OCI-LY7 (cell line): Measurements from ENCODE around the gene THAP7. TPM values are rescaled to one million over a fixed set of nuclear protein-coding genes. Genes with fewer than 3 reads are reported as not detected.

ENCODE experiments used
- BruUV-seq: library from RNA; stranded (reverse); fragments of 400-500 nt; replicated peaks from 2 replicates; lab custom pipeline; 2021; lab: Mats Ljungman, UMichigan
- CTCF ChIA-PET: fragments of 300-600 bp; sonication (Branson Sonifier 250); formaldehyde crosslinking; loops from one replicate; lab custom pipeline; 2022; ENCODE audit warnings: antibody characterized with exemption; ENCODE audit not compliant: unreplicated experiment; lab: Charles Lee
- POLR2A ChIA-PET: fragments of 300-600 bp; sonication (Branson Sonifier 250); formaldehyde crosslinking; loops from one replicate; lab custom pipeline; 2022; ENCODE audit warnings: antibody characterized with exemption; lab: Charles Lee
- DNase-seq: peaks from one replicate; pipeline ENCODE4 v3.0.0-alpha.2; 2015; ENCODE audit warnings: low spot score
- H2AFZ ChIP-seq: fragments of 200-600 bp; sonication (generic), shearing (Covaris generic); 2 replicates; pipeline ENCODE4 v1.6.1; 2014; ENCODE audit warnings: mild to moderate bottlenecking, antibody characterized with exemption, low read length, moderate library complexity
- H3K27ac ChIP-seq: fragments of 200-600 bp; sonication (generic); 2 replicates; pipeline ENCODE4 v1.5.1; 2014; ENCODE audit warnings: mixed run types, low read depth, mild to moderate bottlenecking, moderate library complexity, low read length, inconsistent platforms; ENCODE audit not compliant: poor library complexity, severe bottlenecking
- H3K36me3 ChIP-seq: fragments of 200-600 bp; sonication (generic); 2 replicates; pipeline ENCODE4 v1.6.1; 2014; ENCODE audit warnings: mild to moderate bottlenecking, antibody characterized with exemption, low read length, moderate library complexity, mixed read lengths; ENCODE audit not compliant: insufficient read depth
- H3K4me1 ChIP-seq: fragments of 200-600 bp; sonication (generic); 2 replicates; pipeline ENCODE4 v1.5.1; 2014; ENCODE audit warnings: mild to moderate bottlenecking, low read length; ENCODE audit not compliant: insufficient read depth, poor library complexity, severe bottlenecking
- H3K4me2 ChIP-seq: fragments of 200-600 bp; sonication (generic); 2 replicates; pipeline ENCODE4 v1.6.1; 2014; ENCODE audit warnings: mild to moderate bottlenecking, low read length
- H3K4me3 ChIP-seq: fragments of 200-600 bp; sonication (generic); 2 replicates; pipeline ENCODE4 v1.5.1; 2014; ENCODE audit warnings: mild to moderate bottlenecking, low read depth, low read length; ENCODE audit not compliant: poor library complexity, severe bottlenecking
- H3K79me2 ChIP-seq: fragments of 200-600 bp; sonication (generic); 2 replicates; pipeline ENCODE4 v1.6.1; 2016; ENCODE audit warnings: low read depth, mild to moderate bottlenecking, low read length, moderate library complexity, mixed read lengths; ENCODE audit not compliant: insufficient read depth
- H3K9me2 ChIP-seq: fragments of 200-600 bp; sonication (generic); 2 replicates; pipeline ENCODE4 v1.6.1; 2016; ENCODE audit warnings: mild to moderate bottlenecking, low read length, mixed read lengths; ENCODE audit not compliant: insufficient read depth
- H3K9me3 ChIP-seq: fragments of 200-600 bp; sonication (generic); 2 replicates; pipeline ENCODE4 v1.6.1; 2014; ENCODE audit warnings: mild to moderate bottlenecking, mixed run types, low read length, mixed read lengths
- H4K20me1 ChIP-seq: fragments of 200-600 bp; sonication (generic); 2 replicates; pipeline ENCODE4 v1.6.1; 2014; ENCODE audit warnings: mild to moderate bottlenecking, antibody characterized with exemption, low read length, moderate library complexity, mixed read lengths; ENCODE audit not compliant: insufficient read depth
- EZH2phosphoT487 ChIP-seq: fragments of 200-600 bp; sonication (generic); IDR thresholded peaks from 2 replicates; pipeline ENCODE4 v1.6.1; 2018; ENCODE audit warnings: low read depth, borderline replicate concordance, mild to moderate bottlenecking, mixed run types, antibody characterized with exemption, low read length, moderate library complexity, mixed read lengths
- intact Hi-C: fragments of 100-400 bp; cut with micrococcal nuclease; formaldehyde crosslinking; loops from one replicate; pipeline ENCODE4 v1.10.0; 2022; ENCODE audit not compliant: unreplicated experiment
- total RNA-seq, 2 experiments: library from RNA; depleted of rRNA in 1 of 2; stranded (reverse); fragments of >200 nt in 1 of 2; shearing (Covaris generic) in 1 of 2; gene quantifications; 2 replicates each; pipeline ENCODE4 v1.2.3, GENCODE V29; 2014 to 2022
- TF ChIP-seq, protein P1 (sequence below): fragments of 200-600 bp; sonication (generic); conservative IDR thresholded peaks from 2 replicates; pipeline ENCODE4 v1.5.1; 2014; ENCODE audit warnings: mild to moderate bottlenecking, antibody characterized with exemption, low read length, moderate library complexity, mixed read lengths

The THAP7 gene
- total RNA-seq, 2 experiments from 2014 or later, result 36.3 to 73.0 TPM

GRCh38 chr22:20970939-20971657, 30.8 kb downstream of the THAP7 start:
- Histone ChIP-seq H3K79me2 (no peaks in the 10 kb centered on the region), H2AFZ (no peak overlapping the region), H3K4me1 (peaks cover 15% of the 10 kb centered on the region), H3K9me2 (no peaks in the 10 kb centered on the region), H4K20me1 (no peaks in the 10 kb centered on the region), H3K4me2 (no peak overlapping the region), H3K36me3 (no peaks in the 10 kb centered on the region), H3K27ac (no peak overlapping the region), H3K4me3 (no peak overlapping the region), H3K9me3 (no peaks in the 10 kb centered on the region)
- BruUV-seq, result no TSS peak
- CTCF ChIA-PET, result no interaction called here
- POLR2A ChIA-PET, result no interaction called here
- intact Hi-C loops, result no loop called here
- TF ChIP-seq, protein P1, sequence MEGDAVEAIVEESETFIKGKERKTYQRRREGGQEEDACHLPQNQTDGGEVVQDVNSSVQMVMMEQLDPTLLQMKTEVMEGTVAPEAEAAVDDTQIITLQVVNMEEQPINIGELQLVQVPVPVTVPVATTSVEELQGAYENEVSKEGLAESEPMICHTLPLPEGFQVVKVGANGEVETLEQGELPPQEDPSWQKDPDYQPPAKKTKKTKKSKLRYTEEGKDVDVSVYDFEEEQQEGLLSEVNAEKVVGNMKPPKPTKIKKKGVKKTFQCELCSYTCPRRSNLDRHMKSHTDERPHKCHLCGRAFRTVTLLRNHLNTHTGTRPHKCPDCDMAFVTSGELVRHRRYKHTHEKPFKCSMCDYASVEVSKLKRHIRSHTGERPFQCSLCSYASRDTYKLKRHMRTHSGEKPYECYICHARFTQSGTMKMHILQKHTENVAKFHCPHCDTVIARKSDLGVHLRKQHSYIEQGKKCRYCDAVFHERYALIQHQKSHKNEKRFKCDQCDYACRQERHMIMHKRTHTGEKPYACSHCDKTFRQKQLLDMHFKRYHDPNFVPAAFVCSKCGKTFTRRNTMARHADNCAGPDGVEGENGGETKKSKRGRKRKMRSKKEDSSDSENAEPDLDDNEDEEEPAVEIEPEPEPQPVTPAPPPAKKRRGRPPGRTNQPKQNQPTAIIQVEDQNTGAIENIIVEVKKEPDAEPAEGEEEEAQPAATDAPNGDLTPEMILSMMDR, result no peak
- TF ChIP-seq EZH2phosphoT487, result no peak
- no peak for DNase-seq

GRCh38 chr22:20968281-20968977, 33.5 kb downstream of the THAP7 start:
- ChIA-PET CTCF (no interaction called here), POLR2A (interaction anchor here (0.6 kb wide), 1 partner anchor 48 kb away, joined by 3 read pairs; no protein-coding TSS in a partner anchor)
- Histone ChIP-seq H2AFZ (no peak overlapping the region), H3K9me3 (no peaks in the 10 kb centered on the region), H3K4me1 (peaks cover 15% of the 10 kb centered on the region), H3K36me3 (no peaks in the 10 kb centered on the region), H3K4me2 (peak overlapping the region; percentile 25; the same call in 1 of the 2 replicates), H3K79me2 (no peaks in the 10 kb centered on the region), H3K9me2 (no peaks in the 10 kb centered on the region), H3K4me3 (no peak overlapping the region), H3K27ac (no peak overlapping the region), H4K20me1 (no peaks in the 10 kb centered on the region)
- TF ChIP-seq, protein P1, result no peak
- no peak for TF ChIP-seq EZH2phosphoT487
- no TSS peak for BruUV-seq
- DNase-seq, result peak; percentile 40
- intact Hi-C loops, result no loop called here
